Fibroblast of skin of left quadriceps (primary cell): ENCODE data around the gene SBF2.
A peak's percentile ranks its signal among the peaks of the same experiment; 100 is the strongest.

Experiments used
- DNase-seq, 2 experiments: peaks; one replicate each; pipeline ENCODE4 v3.0.0-alpha.2; 2013; ENCODE audit warnings: low read depth in 2 of 2

Gene SBF2

GRCh38 chr11:9776203-9776602 is 517.8 kb downstream of the SBF2 start:
- DNase-seq, result no peak

GRCh38 chr11:9775398-9775779 is 518.6 kb downstream of the SBF2 start:
- DNase-seq, result no peak

DNA sequence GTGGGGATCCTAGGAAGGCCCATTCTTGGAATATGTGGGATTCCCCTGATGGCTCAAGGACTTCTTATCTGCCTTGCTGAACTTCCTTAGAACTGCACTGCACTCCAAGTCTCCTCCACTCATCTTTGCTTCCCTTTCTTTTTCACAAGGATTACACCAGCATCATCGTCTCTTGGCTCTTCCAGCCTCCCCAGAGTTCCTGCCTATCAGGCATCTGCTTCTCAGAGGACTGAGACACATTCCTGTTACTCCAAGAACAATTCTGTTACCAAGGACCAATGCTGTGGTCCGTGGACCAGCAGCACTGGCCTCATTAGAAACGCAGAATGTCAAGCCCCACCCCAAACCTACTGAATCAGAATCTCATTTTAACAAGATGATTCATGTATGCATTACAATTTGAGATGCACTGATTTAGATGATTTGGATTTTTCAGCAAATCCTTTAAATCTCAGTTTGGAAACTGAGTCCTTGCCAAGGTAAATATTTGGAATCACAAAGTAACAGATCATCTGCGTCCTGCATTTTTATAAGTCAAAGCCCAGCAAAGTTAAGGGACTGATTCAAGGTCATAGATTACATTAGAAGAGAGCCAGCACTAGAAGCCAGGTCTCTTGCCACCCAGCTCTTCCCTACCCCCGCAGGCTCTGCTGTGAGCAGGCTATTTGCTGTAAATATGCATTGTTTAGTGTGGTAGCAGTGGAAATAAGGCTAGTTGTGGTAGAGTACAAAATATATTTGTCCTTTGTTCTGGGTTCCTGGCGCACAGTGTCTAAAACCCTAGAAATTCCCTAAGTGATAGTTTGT is 519.2 kb downstream of the SBF2 start:
- DNase-seq, result peak; percentile 86 to 88

DNA sequence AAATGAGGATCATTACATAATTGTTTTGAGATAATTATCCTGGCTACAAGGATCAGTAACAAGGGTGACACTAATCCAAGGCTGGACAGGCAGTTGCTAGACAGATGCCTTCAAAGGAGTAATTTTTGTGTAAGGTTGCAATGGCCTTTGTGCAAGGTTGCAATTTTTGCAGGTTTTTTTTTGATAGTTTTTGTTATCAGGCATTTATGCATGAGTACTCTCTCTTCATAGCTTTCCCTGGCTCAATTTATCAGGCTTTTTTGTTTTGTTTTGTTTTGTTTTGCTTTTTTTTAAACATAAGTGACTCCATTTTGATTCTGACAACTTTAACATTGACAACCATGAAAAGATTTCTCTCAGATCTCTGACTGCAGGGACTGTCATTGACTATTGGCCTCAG is 519.9 kb downstream of the SBF2 start:
- no peak for DNase-seq

GRCh38 chr11:9773524-9773923 is 520.5 kb downstream of the SBF2 start:
- no peak for DNase-seq

- DNase-seq, result no peak
Observed at GRCh38 chr11:9772218-9772617, 521.8 kb downstream of the SBF2 start.

DNA sequence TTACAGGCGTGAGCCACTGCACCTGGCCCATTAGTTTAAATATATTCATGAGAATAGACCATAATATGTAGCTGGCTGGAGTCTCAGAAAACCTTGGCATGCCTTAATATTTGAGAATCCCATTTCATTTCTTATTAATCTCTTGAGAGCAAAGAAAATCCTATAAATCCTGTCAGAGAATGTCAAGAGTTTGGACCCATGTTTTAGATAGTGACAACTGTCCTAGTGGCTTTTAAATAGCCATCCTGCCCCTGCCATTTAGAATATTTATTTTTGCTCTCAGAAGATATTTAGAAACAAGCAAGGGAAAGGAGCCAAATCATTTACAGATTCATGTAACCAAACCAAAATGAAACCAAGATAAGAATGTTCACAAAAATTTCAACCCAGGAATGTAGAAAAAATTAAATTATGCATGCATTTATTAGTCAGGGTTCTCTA is 522.9 kb downstream of the SBF2 start:
- no peak for DNase-seq

GRCh38 chr11:9769621-9770020 is 524.4 kb downstream of the SBF2 start:
- DNase-seq, result no peak

DNA sequence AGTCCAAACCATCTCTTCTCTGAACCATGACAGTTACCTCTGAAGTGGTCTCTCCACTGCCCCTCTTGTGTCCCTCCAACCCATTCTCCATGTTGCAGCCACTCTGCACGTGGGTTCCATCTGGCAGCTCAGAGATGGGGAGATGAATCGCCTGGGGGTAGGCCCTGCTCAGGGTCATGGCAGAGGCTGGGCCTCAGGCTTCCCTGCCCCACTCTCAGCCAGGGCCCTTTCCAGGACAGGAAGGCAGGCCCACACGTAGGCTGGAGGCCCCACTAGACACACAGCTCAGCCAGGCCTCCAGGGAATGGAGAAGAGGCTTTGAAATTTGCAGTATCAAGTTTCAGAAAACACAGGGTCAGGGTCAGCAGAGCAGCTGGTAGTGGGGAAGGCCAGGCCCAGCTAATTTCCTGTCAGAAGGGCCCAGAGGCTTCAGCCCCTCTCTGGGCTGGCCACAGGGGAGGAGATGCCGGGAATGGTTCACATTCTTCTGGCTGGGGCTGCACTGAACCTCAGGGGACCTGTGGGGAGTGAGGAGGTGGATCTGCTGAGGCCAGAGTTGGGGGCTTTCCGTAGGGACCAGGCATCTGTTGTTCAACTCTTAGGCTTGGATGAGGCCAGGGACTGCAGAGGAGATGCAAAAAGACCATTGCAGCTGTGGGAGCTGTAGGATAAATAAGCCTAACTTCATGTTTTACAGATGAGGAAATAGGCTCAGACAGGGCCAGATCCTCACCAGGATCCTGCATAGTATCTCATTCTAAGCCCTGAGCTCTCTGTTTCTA is 528.5 kb downstream of the SBF2 start:
- DNase-seq, result peak; percentile 97

DNA sequence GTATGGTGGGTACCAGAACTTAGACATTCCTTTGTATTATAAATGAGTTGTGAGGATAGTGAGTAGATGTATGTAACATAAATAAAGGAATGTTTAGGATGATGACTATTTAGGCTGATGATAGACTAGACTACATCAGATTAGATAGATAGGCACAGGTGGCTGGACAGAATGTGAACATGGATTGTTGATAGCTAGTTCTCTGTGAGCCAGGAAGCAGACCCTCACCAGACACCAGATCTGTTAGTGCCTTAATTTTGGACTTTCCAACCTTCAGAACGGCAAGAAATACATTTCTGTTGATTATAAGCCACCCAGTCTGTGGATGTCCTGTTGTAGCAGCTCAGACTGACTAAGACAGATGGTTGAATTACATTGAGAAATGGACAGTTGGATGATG is 530.7 kb downstream of the SBF2 start:
- no peak for DNase-seq

DNA sequence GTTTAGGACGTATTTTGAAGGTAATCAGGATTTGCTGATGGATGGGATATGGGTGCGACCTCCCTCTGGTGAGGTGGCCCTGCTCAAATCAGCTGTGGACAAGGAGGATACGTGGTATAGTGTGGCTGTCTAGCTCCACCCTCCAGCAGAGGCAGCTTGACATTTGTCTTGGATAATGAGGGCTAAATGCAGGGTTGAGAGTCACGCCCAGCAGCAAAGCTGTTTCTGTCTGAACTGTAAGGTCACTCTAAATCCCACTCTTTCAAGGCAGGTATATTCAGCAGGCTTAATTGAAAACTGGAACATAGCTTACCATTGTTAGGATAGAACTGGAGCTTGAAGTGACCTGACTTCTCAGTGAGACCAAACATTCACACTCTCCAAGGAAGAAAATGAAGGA is 531.5 kb downstream of the SBF2 start:
- no peak for DNase-seq

- DNase-seq, result no peak
Observed at GRCh38 chr11:9761441-9761945, 532.5 kb downstream of the SBF2 start.

GRCh38 chr11:9760193-9760575 is 533.8 kb downstream of the SBF2 start:
- DNase-seq, result peak; percentile 70 to 74

DNA sequence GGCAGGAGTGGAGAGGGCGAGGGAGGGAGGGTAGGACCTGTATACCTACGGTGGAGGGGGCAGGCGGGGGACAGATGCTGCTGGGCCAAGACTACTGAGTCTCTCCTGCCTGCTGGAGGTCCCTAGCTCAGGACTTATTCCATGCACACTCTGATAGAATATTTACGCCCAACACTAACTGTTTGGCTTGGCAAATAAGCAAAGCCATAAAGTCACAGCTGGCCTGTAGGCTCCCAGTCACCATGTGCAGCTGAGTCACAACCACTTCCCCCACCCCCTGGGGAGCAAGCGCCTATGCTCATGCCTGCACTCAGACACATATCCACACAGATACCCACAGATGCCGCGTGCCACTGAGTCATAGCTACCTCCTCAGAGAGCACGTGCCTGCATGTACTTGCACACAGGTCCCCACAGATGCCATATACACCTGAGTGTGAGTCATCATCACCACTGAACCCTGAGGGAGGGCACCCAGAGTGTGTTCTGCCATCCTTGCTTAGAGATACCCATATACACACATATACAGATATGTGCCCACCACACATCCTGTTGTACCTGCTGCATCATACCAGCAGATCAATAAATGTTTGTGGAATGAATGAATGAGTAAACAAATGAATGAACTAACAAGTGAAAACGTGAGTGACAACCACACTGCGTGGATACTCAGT is 534.4 kb downstream of the SBF2 start:
- peak; percentile 96 to 97 for DNase-seq

- peak in 1 of 2 experiments; percentile 49 for DNase-seq
Observed at GRCh38 chr11:9758637-9759518, 535.1 kb downstream of the SBF2 start.

DNA sequence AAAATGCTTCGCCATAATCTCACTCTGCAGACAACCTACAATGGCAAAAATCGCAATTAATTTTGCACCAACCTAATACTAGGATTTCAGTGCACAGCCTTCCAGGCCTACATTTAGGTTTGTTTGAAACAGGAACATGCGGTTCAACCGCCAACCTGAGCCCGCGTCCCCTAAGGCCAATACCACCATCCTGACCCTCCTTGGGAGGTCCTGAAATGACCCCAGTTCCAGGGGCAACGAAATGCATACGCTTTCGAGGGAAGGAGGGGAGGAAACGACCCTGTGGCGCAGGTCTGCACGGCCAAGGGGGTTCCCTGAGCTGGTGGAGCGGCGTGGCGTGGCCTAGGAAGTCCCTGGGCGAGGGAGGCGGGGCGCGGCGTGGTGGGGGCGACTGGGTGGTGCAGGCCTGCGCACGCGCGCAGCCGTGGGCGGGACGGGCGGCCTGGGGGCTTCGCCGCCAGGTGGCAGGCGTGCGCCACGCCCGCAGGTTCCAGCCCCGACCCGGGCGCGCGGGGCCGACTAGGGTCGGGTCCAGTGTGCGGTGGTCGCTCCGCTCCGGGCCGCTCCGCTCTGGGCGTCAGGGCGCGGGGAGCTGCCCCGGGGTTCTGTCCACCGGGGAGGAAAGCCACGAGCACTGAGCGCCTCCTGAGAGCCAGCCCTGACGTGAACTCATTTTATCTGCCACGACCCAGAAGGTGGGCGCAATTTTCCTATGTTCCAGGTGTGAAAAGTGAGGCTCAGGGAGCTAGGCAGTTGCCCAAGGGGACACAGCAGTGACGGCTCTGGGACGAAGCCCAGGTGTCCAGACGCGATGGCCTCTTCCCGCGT is 536.0 kb downstream of the SBF2 start:
- no peak for DNase-seq

DNA sequence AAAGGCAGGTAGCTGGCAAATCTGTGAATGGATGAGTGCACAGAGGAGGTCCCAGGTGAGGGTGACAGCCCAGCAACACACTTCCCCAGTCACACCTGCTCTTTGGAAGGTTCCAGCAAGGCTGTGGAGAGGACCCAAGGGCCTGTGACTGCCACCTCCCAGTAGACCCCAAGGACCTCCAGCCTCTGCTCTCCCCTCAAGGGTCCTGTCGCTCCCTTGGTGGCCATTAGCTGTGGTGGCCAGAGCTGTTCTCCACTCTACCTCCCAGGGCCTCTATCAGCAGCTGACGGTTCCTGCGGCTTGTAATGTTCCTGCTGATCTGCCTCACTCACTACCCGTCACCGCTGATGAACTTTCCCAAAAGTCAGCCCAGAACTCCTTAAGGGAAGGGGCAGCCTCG is 537.1 kb downstream of the SBF2 start:
- no peak for DNase-seq

DNA sequence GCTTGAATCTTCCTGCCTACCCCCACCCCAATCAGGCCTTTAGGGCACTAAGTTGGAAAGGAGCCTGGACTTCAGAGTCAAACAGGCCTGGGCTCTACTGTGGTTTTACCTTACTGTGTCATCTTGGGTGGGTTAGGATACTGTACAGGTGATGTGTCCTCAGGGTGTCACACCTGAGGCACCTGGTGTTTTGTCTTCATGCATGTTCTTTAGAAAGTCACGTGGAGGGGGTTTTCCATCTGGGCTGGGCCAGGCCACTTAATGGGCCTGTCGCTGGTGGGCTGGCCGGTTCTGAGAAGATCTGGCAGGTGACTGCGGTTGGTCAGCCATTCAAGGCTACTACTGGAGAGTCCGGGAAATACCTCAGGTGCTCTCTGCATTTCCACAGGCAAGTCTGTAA is 537.6 kb downstream of the SBF2 start:
- no peak for DNase-seq

- peak in 1 of 2 experiments; percentile 57 for DNase-seq
Observed at GRCh38 chr11:9755561-9756185, 538.3 kb downstream of the SBF2 start.

DNA sequence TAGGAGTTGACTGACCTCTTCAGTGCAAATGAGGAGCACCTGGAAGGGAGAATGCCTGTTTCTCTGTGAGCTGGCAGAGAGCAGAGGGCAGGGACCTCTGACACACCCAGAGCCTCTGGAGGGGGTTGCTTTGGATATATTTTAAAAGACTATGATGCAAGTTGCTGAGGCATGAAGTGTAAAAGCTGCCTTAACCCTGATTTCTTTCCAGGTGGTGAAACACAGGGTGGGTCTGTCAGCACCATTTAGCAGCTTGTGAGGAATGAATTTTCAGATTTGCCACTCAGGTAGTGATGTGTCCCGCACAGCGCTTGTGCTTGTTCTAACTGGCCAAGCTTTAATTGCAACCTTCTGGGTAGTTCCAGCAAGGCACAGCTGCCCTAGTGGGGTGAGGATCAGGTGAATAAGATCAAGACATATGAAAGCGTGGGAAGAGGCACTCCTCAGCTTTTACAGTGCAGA is 540.0 kb downstream of the SBF2 start:
- no peak for DNase-seq
